ENCODE measurements around the gene TNIP3.

DNA sequence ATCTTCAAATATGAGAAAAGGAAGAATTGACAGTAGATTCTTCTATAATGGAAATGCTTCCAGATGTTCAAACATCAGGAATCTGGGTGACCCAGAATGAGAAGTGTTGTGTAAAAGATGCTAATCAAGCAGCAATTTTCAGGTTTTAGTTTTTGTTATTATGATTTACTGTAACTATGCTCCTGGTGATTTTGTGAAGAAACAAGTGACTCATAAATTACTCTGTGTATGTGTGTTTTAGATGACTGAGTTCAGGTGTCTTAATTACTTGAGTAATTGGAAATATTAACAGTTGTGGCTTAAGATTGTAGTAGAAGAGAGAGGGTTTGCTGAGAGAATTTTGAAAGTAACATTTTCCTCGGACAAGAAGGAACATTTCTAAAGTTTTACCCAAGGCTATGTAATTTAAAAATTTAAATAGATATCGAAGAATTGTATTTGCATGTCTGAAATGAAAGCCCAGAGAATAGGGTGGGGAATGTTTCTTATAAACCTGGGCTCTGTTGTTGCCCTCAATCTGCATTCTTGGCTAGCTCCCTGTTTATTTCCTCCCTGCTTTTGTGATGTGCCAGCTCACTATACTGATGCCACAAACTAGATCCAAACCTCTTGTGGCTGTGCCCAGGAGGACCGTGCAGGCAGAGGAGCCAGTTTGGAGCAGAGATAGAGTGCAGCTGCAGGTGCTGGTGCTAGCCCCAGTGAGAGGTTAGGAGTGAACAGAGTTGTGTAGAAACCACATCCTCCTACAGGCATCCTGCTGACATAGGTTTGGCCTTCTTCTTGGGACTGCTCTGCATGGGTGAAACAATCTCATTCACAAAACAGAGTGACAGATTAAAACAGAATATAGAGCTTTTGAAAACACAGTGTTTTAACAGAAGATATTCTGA is 25.4 kb upstream of the TNIP3 start:
- TF ChIP-seq, protein P1, sequence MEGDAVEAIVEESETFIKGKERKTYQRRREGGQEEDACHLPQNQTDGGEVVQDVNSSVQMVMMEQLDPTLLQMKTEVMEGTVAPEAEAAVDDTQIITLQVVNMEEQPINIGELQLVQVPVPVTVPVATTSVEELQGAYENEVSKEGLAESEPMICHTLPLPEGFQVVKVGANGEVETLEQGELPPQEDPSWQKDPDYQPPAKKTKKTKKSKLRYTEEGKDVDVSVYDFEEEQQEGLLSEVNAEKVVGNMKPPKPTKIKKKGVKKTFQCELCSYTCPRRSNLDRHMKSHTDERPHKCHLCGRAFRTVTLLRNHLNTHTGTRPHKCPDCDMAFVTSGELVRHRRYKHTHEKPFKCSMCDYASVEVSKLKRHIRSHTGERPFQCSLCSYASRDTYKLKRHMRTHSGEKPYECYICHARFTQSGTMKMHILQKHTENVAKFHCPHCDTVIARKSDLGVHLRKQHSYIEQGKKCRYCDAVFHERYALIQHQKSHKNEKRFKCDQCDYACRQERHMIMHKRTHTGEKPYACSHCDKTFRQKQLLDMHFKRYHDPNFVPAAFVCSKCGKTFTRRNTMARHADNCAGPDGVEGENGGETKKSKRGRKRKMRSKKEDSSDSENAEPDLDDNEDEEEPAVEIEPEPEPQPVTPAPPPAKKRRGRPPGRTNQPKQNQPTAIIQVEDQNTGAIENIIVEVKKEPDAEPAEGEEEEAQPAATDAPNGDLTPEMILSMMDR (IDR thresholded peaks at IDR 0.05) = no peak
- TF ChIP-seq POLR2A (IDR thresholded peaks at IDR 0.05) = no peak
